ENCODE measurements around the gene OSBP2.

Gene OSBP2

GRCh38 chr22:30919973-30920372, 225.3 kb downstream of the OSBP2 start:
- DNase-seq: no peak

DNA sequence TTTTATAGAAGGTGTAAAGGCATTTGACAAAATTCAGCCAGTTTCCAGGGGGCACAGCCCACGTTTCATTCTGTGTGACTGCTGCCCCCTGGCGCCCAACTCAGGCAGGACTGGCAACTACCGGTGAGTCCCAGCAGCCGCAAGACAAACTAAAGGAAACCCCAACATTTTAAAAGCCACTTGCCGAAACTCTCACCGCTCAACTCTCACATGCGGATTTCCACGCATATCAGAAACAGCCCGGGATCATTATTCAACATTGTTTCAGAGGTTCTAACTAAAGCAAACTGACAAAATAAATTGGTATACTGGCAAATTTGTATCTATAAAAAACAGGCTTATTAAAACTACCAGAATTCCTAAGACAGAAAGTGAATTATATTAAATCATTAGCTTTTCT, 225.7 kb downstream of the OSBP2 start:
- DNase-seq: no peak

GRCh38 chr22:30921108-30921507, 226.4 kb downstream of the OSBP2 start:
- DNase-seq: no peak

GRCh38 chr22:30922151-30922611, 227.5 kb downstream of the OSBP2 start:
- no peak for DNase-seq

DNA sequence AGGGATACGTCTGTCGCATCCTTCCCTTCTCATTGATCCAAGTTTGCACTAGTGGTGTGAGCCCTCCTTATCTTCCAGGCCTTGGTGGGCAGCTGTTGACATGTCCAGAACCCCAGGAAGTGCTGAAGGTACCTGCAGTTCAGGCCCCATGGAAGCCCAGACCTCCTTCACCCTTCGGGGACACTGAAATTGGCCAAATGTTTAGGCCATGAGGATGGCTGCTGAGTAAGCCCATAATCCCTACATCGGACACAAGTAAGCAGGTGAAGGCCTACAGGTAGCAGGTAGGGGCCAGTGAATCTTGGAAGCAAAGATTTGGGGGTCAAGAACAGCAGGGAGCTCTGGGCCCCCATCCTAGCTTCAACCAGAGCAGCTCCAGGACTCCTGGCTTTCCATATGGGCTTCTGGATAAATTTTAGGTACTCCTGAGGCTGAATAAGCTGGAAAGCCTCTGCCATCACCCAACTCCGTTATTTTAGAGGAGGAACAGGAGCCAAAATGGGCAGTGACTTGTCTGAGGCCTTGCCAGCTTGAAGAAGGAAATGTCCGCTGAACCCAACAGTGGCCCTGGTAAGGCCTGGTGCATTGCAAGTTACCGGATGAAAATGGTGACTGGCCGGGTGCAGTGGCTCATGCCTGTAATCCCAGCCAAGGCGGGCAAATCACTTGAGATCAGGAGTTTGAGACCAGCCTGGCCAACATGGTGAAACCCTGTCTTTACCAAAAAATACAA, 228.7 kb downstream of the OSBP2 start:
- no peak for DNase-seq

- DNase-seq: no peak
Measured at GRCh38 chr22:30925667-30926066, 231.0 kb downstream of the OSBP2 start.

DNA sequence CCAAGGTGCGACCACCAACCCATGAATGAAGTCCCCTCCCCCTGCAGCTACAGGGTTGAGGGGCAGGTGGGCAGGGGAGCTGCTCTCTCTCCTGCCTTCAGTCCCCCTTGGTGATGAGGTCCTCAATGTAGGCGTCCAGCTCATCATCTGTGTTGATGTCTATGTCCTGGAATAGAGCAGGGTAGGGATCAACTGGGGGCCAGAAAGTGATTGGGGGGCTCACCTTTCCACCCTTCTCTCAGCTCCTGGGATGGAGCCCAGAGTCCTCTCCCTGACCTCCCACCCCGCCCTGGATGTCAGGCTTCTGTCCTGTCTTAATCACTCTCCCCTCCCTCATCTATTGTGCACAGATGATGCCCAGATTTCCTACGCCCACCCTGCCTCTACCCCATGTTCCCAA, 232.0 kb downstream of the OSBP2 start:
- no peak for DNase-seq

- DNase-seq: no peak
Measured at GRCh38 chr22:30927806-30928205, 233.1 kb downstream of the OSBP2 start.

- no peak for DNase-seq
Measured at GRCh38 chr22:30928401-30928800, 233.7 kb downstream of the OSBP2 start.

DNA sequence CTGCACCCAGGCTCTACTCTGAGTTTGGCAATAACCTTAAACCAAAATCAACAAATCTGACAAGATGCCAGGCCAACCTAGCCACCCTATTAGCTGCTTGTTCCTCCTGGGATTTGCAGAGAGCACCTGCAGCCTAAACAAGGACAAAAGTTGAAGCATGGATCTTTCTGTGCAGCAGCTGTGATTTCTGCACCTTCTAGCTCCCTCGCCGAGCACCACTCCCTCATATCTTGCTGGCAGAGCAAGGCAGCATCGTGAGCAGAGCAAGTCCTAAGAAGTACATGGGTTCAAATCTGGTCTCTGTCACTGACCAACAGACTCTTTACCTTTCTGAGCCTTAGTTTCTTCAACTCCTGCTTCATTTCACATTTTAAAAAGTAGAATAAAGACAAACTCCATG, 235.6 kb downstream of the OSBP2 start:
- DNase-seq: no peak

DNA sequence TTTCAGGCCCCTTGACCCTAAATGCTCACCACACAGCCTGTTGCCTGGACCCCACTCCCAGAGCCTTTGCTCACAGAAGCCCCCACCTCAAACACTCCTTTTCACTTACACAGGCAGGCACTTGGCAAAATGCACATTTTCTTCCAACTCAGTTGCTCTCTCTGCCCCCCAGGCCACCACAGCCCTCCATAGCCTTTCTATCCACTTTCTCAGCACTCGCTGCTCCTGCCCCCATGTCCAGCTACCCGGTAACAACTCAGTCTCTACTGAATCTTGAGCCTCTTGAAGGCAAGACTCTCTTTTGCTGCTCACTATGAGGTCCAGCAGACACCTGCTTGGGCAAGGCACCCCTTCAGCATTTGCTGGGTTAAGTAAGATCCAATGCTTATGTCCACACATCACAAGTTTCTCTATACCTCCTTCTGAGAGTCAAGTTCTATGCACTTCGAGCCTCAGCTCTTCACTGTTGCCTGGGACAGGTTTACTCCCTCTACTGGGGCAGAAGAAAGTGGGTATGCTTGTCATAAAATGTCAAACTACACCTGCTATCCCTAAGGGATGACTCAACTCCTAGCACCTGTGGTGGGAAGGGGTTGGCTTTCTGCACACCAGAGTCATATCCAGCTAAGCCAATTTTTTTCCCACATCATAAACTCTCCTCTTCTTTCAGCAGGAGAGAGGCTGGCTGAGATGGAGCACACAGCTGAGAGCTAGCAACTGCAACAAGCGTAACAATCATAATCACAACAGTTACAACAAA, 237.0 kb downstream of the OSBP2 start:
- no peak for DNase-seq

DNA sequence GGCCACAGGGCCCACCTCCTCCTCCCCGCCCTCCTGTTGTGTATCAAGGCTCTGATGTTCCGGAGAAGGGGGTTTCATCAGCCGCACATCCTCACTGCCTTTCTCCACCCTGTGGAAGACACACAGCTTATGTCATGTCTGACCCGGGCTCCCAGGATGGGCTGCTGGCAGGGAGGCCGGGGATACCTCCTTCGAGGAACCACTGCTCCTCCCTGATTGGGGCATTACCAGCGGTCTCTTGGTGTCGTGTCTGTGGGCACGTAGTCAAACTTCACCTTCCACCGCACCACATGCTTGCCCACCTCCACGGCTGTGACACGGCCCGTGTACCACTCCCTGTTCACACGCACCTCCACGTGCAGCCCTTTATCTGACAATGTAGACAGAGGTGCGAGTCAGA, 238.0 kb downstream of the OSBP2 start:
- no peak for DNase-seq

GRCh38 chr22:30933457-30933856, 238.8 kb downstream of the OSBP2 start:
- DNase-seq: no peak

GRCh38 chr22:30934053-30934452, 239.4 kb downstream of the OSBP2 start:
- no peak for DNase-seq

GRCh38 chr22:30940685-30941362, 246.2 kb downstream of the OSBP2 start:
- DNase-seq: no peak

- no peak for DNase-seq
Measured at GRCh38 chr22:30941363-30941740, 246.7 kb downstream of the OSBP2 start.

DNA sequence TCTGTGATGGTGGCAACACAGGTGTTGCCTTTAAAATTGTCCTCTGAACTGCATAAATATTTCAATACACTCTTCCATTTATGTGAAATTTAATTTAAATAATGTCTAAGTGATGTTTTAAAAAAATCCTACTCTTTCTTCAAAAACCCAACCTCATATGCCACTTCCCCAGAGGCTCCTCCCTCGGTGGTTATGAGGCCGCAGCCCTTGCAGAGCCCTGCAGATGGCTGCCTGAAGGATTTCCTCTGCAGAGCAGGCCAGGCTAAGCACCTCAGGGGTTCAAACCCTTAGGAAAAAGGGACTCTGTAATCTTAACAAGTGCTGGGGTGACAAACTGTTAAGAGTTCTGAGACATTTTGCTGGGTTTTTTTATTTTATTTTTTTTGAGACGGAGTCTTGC, 248.7 kb downstream of the OSBP2 start:
- no peak for DNase-seq

DNA sequence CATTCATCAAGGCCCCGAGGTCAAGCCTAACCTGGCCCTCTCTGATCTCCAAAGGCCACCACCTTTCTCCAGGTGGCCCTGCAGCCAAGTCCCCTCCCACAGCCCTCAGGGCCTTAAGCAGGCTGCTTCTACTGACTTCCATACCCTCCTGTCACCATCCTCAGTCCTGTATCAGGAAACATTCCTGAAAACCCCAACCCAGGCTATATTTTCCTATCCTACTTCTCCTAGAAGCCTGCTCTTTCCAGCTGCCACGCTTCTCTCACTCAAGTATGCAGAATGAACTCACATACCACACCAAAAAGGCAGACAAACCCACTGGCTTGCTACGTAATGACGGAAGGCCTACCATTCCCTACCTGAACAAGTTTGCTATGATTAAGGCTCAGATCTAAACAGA, 250.3 kb downstream of the OSBP2 start:
- no peak for DNase-seq

DNA sequence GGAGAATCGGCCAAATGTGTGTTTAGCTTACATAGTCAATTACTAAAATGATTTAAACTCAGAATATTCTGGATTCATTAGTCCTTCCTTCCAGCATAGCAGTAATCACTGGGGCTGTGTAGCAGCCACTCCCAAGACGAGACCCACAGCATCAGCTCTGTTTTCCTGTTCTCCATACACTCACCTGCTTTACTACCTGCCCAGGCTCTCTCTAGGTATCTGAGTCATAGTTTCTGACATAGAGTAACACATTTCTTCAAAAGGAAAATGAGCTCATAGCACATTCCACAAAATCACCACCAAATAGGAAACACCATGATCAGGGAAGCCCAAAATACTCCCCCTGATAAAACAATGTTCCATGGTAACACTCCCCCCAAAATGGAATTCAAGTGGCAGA, 251.0 kb downstream of the OSBP2 start:
- no peak for DNase-seq

DNA sequence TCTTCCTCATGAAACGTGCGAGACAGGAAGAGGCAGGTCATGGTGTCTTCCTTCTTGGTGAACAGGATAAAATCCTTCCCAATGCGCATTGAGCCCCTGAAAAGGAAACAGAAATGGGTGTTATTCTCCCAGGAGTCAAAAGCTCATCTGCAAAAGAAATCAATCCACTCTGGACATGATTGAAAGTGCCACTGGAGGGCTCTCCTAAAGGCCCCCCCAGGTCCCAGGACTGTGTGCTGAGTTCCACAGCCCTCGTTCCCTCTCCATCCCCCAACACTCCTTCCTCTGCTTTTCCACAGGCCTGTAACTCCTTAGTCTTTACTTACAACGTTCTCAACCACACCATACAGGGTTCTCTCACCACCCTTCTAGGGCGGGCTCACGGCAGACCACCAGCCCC, 251.7 kb downstream of the OSBP2 start:
- DNase-seq: no peak

DNA sequence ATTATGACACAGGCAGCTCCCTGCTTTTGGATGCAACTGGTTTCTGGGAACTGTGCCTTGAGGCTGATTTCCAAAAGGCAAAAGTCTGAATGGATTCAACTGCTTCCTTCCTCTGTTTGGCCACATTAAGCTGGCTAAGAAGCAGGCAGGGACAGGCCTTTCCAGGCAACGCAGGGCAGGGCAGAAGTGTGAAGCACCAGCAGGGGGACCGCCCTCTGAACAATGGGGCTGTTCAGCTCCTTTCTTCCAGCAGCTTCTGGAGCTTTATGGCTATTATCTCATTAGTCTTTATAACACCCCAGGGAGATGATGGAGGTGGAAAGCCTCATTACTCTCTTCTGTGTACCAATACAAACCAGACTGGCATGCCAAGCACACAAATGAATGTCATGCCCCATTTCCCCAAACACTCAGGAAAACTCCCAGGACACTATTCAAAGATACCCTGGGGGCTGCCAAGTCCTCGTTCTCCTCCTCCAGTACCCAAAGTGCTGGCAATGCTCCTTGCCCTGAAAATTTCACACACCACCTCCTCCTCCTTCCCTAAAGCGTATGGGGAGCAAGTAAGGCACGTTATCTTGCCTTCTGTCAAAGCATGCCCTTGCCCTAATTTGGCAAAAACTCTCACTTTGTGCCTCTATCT, 252.6 kb downstream of the OSBP2 start:
- DNase-seq: peak; percentile 34

DNA sequence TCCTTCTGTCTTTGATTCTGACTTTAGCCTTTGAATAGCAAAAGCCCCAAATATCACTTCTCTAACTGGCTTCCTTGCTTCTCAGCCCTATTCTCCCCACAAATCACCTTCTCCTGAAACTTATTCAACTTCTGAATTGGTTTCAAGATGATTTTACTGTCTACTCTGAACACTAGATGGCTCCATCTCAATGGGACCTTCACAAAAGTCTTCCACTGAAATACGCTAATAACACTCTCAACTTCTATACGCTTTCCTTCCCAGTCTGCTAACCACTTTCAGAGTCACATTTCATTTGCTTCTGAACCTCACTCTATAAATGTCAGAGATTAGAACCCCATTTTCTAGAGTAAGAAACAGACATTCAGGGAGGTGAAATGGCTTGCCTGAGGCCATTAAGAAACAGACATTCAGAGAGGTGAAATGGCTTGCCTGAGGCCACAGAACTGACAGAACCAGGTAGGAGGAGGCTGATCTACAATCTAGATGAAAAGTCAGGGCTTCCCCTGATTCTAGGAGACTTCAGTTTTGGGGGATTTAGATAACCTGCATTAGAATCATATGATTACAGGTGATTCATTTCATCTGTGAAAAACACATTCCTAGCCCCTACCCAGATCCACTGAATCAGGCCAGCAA, 253.3 kb downstream of the OSBP2 start:
- DNase-seq: no peak

DNA sequence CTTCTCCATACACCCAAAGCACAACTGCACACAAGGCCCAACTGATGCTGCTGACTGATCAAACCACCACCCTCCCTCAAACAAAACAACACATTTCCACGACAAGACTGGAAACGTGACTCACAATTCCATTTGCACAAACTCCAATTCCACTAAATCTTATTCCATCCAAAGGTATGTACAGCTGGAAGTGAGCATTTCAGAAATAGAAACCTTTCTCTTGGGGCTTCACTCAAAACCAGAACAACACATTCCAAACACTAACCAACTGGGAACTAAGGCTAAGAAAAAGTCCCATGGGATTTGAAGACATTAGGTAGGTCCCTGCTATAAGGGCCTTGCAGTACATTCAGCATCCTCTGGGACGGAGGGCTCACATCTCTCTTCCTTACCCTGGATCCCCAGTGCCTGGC, 254.3 kb downstream of the OSBP2 start:
- no peak for DNase-seq

All from NCI-H187 treated with DMSO at 0.1 percent for 48 hours (cell line).